GM12891 (cell line): ENCODE data around the gene EPAS1.

ENCODE experiments used
- DNase-seq: peaks from one replicate; pipeline ENCODE4 v3.0.0; 2011; ENCODE audit warnings: low spot score; ENCODE audit not compliant: insufficient read length
- FAIRE-seq: peaks from 2 replicates; lab custom pipeline; 2011; peaks lifted over from hg19 to GRCh38; lab: Jason Lieb, UNC
- PAX5 ChIP-seq: IDR thresholded peaks from 2 replicates; pipeline ENCODE4 v1.6.1; 2011; ENCODE audit warnings: low read length, moderate library complexity, mild to moderate bottlenecking; ENCODE audit not compliant: insufficient read depth, severe bottlenecking
- POLR2A ChIP-seq: IDR thresholded peaks from 2 replicates; pipeline ENCODE4 v1.6.1; 2011; ENCODE audit warnings: low read depth, low read length, control low read depth
- POLR2AphosphoS5 ChIP-seq: IDR thresholded peaks from 2 replicates; pipeline ENCODE4 v1.6.1; 2011; ENCODE audit warnings: low read depth, low read length, control low read depth
- POU2F2 ChIP-seq: IDR thresholded peaks from 2 replicates; pipeline ENCODE4 v1.6.1; 2011; ENCODE audit warnings: low read depth, mild to moderate bottlenecking, control low read depth, low read length, moderate library complexity
- SPI1 ChIP-seq: IDR thresholded peaks from 2 replicates; pipeline ENCODE4 v1.6.1; 2011; ENCODE audit warnings: low read depth, low read length, control low read depth
- TAF1 ChIP-seq: IDR thresholded peaks from 2 replicates; pipeline ENCODE4 v1.6.1; 2011; ENCODE audit warnings: low read depth, low read length, control low read depth

Gene EPAS1

GRCh38 chr2:46342566-46343315, 45.5 kb downstream of the EPAS1 start:
- TF ChIP-seq SPI1 (no peak), POU2F2 (no peak), TAF1 (no peak), POLR2AphosphoS5 (no peak), PAX5 (no peak), POLR2A (no peak)
- FAIRE-seq (no peak), DNase-seq (no peak)

- TF ChIP-seq PAX5 = no peak
- TF ChIP-seq TAF1 = no peak
- TF ChIP-seq SPI1 = no peak
- no peak for TF ChIP-seq POU2F2
- no peak for TF ChIP-seq POLR2A
- no peak for TF ChIP-seq POLR2AphosphoS5
- DNase-seq (no peak), FAIRE-seq (no peak)
Measured at GRCh38 chr2:46344706-46345105, 47.5 kb downstream of the EPAS1 start.

GRCh38 chr2:46345775-46346174, 48.6 kb downstream of the EPAS1 start:
- DNase-seq = no peak
- FAIRE-seq = no peak

GRCh38 chr2:46346719-46347118, 49.5 kb downstream of the EPAS1 start:
- DNase-seq = no peak
- FAIRE-seq = no peak
- TF ChIP-seq POU2F2 = no peak
- no peak for TF ChIP-seq SPI1
- no peak for TF ChIP-seq PAX5
- no peak for TF ChIP-seq TAF1
- TF ChIP-seq POLR2A = no peak
- TF ChIP-seq POLR2AphosphoS5 = no peak

More at GRCh38 chr2:46345775-46346174, 48.6 kb downstream of the EPAS1 start:
- TF ChIP-seq POU2F2 = no peak
- no peak for TF ChIP-seq TAF1
- no peak for TF ChIP-seq POLR2AphosphoS5
- TF ChIP-seq PAX5 = no peak
- no peak for TF ChIP-seq SPI1
- no peak for TF ChIP-seq POLR2A

- DNase-seq (no peak), FAIRE-seq (no peak)
- no peak for TF ChIP-seq TAF1
- no peak for TF ChIP-seq POU2F2
- TF ChIP-seq POLR2A = no peak
- no peak for TF ChIP-seq SPI1
- no peak for TF ChIP-seq POLR2AphosphoS5
- no peak for TF ChIP-seq PAX5
Measured at GRCh38 chr2:46347648-46348280, 50.6 kb downstream of the EPAS1 start.

GRCh38 chr2:46349115-46349547, 51.9 kb downstream of the EPAS1 start:
- TF ChIP-seq POLR2A = no peak
- no peak for TF ChIP-seq SPI1
- TF ChIP-seq TAF1 = no peak
- no peak for TF ChIP-seq POU2F2
- TF ChIP-seq PAX5 = no peak
- no peak for TF ChIP-seq POLR2AphosphoS5
- no peak for FAIRE-seq

GRCh38 chr2:46350029-46350689, 53.0 kb downstream of the EPAS1 start:
- FAIRE-seq (peak; percentile 20), DNase-seq (no peak)
- no peak for TF ChIP-seq TAF1
- TF ChIP-seq POLR2AphosphoS5 = no peak
- TF ChIP-seq POLR2A = no peak
- no peak for TF ChIP-seq SPI1
- no peak for TF ChIP-seq POU2F2
- TF ChIP-seq PAX5 = no peak

More at GRCh38 chr2:46349115-46349547, 51.9 kb downstream of the EPAS1 start:
- DNase-seq = no peak

GRCh38 chr2:46351098-46351749, 54.0 kb downstream of the EPAS1 start:
- DNase-seq (no peak), FAIRE-seq (no peak)
- TF ChIP-seq PAX5 = no peak
- TF ChIP-seq POU2F2 = no peak
- no peak for TF ChIP-seq POLR2AphosphoS5
- no peak for TF ChIP-seq POLR2A
- TF ChIP-seq TAF1 = no peak
- no peak for TF ChIP-seq SPI1

GRCh38 chr2:46351750-46352138, 54.5 kb downstream of the EPAS1 start:
- DNase-seq (no peak), FAIRE-seq (no peak)
- TF ChIP-seq SPI1 (no peak), PAX5 (no peak), POLR2AphosphoS5 (no peak), TAF1 (no peak), POU2F2 (no peak), POLR2A (no peak)
